PC-3 (cell line): ENCODE data around the gene CLP1. TPM values are rescaled to one million over a fixed set of nuclear protein-coding genes. Genes with fewer than 3 reads are reported as not detected.
A peak's percentile ranks its signal among the peaks of the same experiment; 100 is the strongest.

Experiments used
- ATAC-seq: fragments of 200-7000 bp; cut with Tn5 transposase; 2 replicates; pipeline ENCODE4 v1.9.1; 2020; ENCODE audit warnings: mild to moderate bottlenecking, moderate library complexity
- BruUV-seq: library from RNA; stranded (reverse); fragments of 400-500 nt; replicated peaks from 2 replicates; lab custom pipeline; 2021; lab: Mats Ljungman, UMichigan
- CTCF ChIA-PET: fragments of 300-600 bp; sonication (Branson Sonifier 250); formaldehyde crosslinking; loops from one replicate; lab custom pipeline; 2022; ENCODE audit warnings: antibody characterized with exemption; lab: Charles Lee
- POLR2A ChIA-PET: fragments of 300-600 bp; sonication (Branson Sonifier 250); formaldehyde crosslinking; loops from one replicate; lab custom pipeline; 2022; ENCODE audit warnings: antibody characterized with exemption; ENCODE audit not compliant: unreplicated experiment; lab: Charles Lee
- DNase-seq: peaks from one replicate; pipeline ENCODE4 v3.0.0-alpha.2; 2015
- H2AFZ ChIP-seq: fragments of 300-600 bp; sonication (generic); 2 replicates; pipeline ENCODE4 v1.6.0; 2016; ENCODE audit warnings: antibody characterized with exemption, low read length
- H3F3A ChIP-seq: fragments of 300-600 bp; sonication (generic); one replicate; pipeline ENCODE4 v1.6.0; 2017; ENCODE audit warnings: antibody characterized with exemption, low read length, control low read depth, mild to moderate bottlenecking; ENCODE audit not compliant: unreplicated experiment
- H3K27ac ChIP-seq: fragments of 300-600 bp; sonication (generic); 2 replicates; pipeline ENCODE4 v1.5.1; 2016; ENCODE audit warnings: mild to moderate bottlenecking, low read length
- H3K27me3 ChIP-seq: fragments of 300-600 bp; sonication (generic); 2 replicates; pipeline ENCODE4 v1.6.1; 2016; ENCODE audit warnings: low read length, mixed read lengths
- H3K36me3 ChIP-seq: fragments of 300-600 bp; sonication (generic); 2 replicates; pipeline ENCODE4 v1.6.1; 2016; ENCODE audit warnings: low read depth, mixed run types, low read length, mixed read lengths
- H3K4me1 ChIP-seq: fragments of 300-600 bp; sonication (generic); 2 replicates; pipeline ENCODE4 v1.5.1; 2016; ENCODE audit warnings: low read length; ENCODE audit not compliant: insufficient read depth
- H3K4me2 ChIP-seq: fragments of 300-600 bp; sonication (generic); 2 replicates; pipeline ENCODE4 v1.6.0; 2016; ENCODE audit warnings: low read length
- H3K4me3 ChIP-seq: fragments of 300-600 bp; sonication (generic); 2 replicates; pipeline ENCODE4 v1.5.1; 2016; ENCODE audit warnings: mild to moderate bottlenecking, low read length, mixed read lengths
- H3K79me2 ChIP-seq: fragments of 300-600 bp; sonication (generic); 2 replicates; pipeline ENCODE4 v1.6.1; 2017; ENCODE audit warnings: low read length, mixed read lengths
- H3K9ac ChIP-seq: fragments of 300-600 bp; sonication (generic); 2 replicates; pipeline ENCODE4 v1.6.0; 2016; ENCODE audit warnings: mild to moderate bottlenecking, low read length
- H3K9me2 ChIP-seq: fragments of 300-600 bp; sonication (generic); replicated peaks from 2 replicates; pipeline ENCODE4 v1.6.1; 2016; ENCODE audit warnings: mixed run types, low read length, mixed read lengths
- H3K9me3 ChIP-seq: fragments of 300-600 bp; sonication (generic); 2 replicates; pipeline ENCODE4 v1.6.1; 2016; ENCODE audit warnings: low read length, mixed read lengths
- H4K20me1 ChIP-seq: fragments of 300-600 bp; sonication (generic); 2 replicates; pipeline ENCODE4 v1.6.1; 2016; ENCODE audit warnings: low read length, mixed read lengths
- CTCF ChIP-seq: fragments of 300-600 bp; sonication (generic); conservative IDR thresholded peaks from 2 replicates; pipeline ENCODE4 v1.5.1; 2017; ENCODE audit warnings: antibody characterized with exemption, low read depth, mild to moderate bottlenecking, low read length
- EZH2 ChIP-seq: fragments of 300-600 bp; sonication (generic); IDR thresholded peaks from one replicate; pipeline ENCODE4 v1.6.1; 2017; ENCODE audit warnings: antibody characterized with exemption, mild to moderate bottlenecking, low read length; ENCODE audit not compliant: unreplicated experiment
- EZH2phosphoT487 ChIP-seq: fragments of 300-600 bp; sonication (generic); IDR thresholded peaks from 2 replicates; pipeline ENCODE4 v1.6.1; 2018; ENCODE audit warnings: mild to moderate bottlenecking, antibody characterized with exemption, low read length, borderline replicate concordance
- intact Hi-C: fragments of 100-400 bp; cut with micrococcal nuclease; formaldehyde crosslinking; loops from 2 replicates; pipeline ENCODE4 v1.9.0; 2023
- total RNA-seq: library from RNA; depleted of rRNA; stranded (reverse); fragments of >200 nt; gene quantifications from 2 replicates; pipeline ENCODE4 v1.2.3, GENCODE V29; 2014

Gene CLP1
- total RNA-seq, 1 experiment from 2014 or later, result 28.4 TPM

- CTCF ChIA-PET, result no interaction called here
- no TSS peak for BruUV-seq
- intact Hi-C loops, result no loop called here
Measured at GRCh38 chr11:57675176-57675941, 17.8 kb downstream of the CLP1 start.

GRCh38 chr11:57679396-57679795, 21.8 kb downstream of the CLP1 start:
- H3K9ac ChIP-seq, result no peak overlapping the region
- no TSS peak for BruUV-seq

More at GRCh38 chr11:57675176-57675941, 17.8 kb downstream of the CLP1 start:
- Histone ChIP-seq H3K9me3 (no peaks in the 10 kb centered on the region), H3K4me2 (no peak overlapping the region; the same call in 1 of the 2 replicates), H3F3A (no peaks in the 10 kb centered on the region), H2AFZ (no peak overlapping the region), H3K4me3 (no peak overlapping the region), H3K9ac (no peak overlapping the region), H3K79me2 (peaks cover 93% of the 10 kb centered on the region), H3K4me1 (peaks cover 23% of the 10 kb centered on the region), H4K20me1 (peaks cover 25% of the 10 kb centered on the region), H3K36me3 (peaks cover 60% of the 10 kb centered on the region), H3K27ac (no peak overlapping the region), H3K27me3 (no peaks in the 10 kb centered on the region), H3K9me2 (no peaks in the 10 kb centered on the region)
- TF ChIP-seq EZH2phosphoT487, result no peak
- no peak for TF ChIP-seq EZH2
- TF ChIP-seq CTCF, result no peak
- POLR2A ChIA-PET, result no interaction called here
- ATAC-seq (0 out of 2 replicates have a peak, but pooled peaks have one; percentile 37), DNase-seq (peak; percentile 60)

More at GRCh38 chr11:57679396-57679795, 21.8 kb downstream of the CLP1 start:
- peaks cover 26% of the 10 kb centered on the region for H3K4me1 ChIP-seq
- no peaks in the 10 kb centered on the region for H3K27me3 ChIP-seq
- DNase-seq (peak; percentile 54), ATAC-seq (peak; percentile 66)
- peaks cover 70% of the 10 kb centered on the region for H3K36me3 ChIP-seq
- peaks cover 85% of the 10 kb centered on the region for H3K79me2 ChIP-seq
- CTCF ChIA-PET, result no interaction called here
- no peaks in the 10 kb centered on the region for H3F3A ChIP-seq
- POLR2A ChIA-PET, result no interaction called here
- TF ChIP-seq EZH2 (no peak), EZH2phosphoT487 (no peak), CTCF (no peak)
- intact Hi-C loops, result no loop called here
- no peaks in the 10 kb centered on the region for H3K9me3 ChIP-seq
- H2AFZ ChIP-seq, result no peak overlapping the region
- no peak overlapping the region for H3K27ac ChIP-seq
- peaks cover 42% of the 10 kb centered on the region for H4K20me1 ChIP-seq
- H3K4me2 ChIP-seq, result 0 out of 2 replicates have a peak overlapping the region, but pooled peaks have one; percentile 3
- no peaks in the 10 kb centered on the region for H3K9me2 ChIP-seq
- H3K4me3 ChIP-seq, result no peak overlapping the region
